ENCODE measurements around the gene RRAS. TPM values are rescaled to one million over a fixed set of nuclear protein-coding genes. Genes with fewer than 3 reads are reported as not detected.
"Not testable (repeated sequence)": the region's sequence is repeated elsewhere in the genome, so short reads cannot be mapped to it uniquely, and the experiment has no call there.

RRAS gene
- total RNA-seq, 1 donor from 2014 or later, result 10.6 TPM

DNA sequence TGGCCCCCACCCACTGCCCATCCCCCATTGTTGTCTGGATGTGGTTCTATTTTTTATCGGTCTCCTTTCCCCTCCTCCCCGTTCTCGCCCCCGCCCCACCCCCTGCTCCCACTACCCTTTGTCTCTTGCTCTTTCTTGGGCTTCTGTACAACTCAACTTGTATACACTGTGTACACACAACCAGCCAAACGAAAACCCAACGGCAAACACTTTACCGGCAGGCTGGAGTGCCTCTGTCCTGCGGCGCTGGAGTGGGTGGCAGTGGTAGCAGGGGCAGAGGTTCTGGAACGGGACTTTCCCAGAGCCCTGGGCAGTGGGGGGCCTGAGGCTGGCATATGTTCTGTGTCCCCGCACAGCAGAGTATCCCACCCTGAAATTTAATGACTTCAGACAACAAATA is 13.7 kb downstream of the RRAS start:
- no peak for DNase-seq (ENCODE audit: extremely low spot score, unreplicated experiment)
- Mint-ChIP-seq H3K27me3 (no peaks in the 10 kb centered on the region), H3K27ac (no peak overlapping the region), H3K4me1 (ENCODE audit: unreplicated experiment) (peaks cover 6% of the 10 kb centered on the region), H3K4me3 (no peak overlapping the region), H3K9me3 (no peaks in the 10 kb centered on the region), H3K36me3 (peaks cover 13% of the 10 kb centered on the region)
- TF ChIP-seq, protein P1, sequence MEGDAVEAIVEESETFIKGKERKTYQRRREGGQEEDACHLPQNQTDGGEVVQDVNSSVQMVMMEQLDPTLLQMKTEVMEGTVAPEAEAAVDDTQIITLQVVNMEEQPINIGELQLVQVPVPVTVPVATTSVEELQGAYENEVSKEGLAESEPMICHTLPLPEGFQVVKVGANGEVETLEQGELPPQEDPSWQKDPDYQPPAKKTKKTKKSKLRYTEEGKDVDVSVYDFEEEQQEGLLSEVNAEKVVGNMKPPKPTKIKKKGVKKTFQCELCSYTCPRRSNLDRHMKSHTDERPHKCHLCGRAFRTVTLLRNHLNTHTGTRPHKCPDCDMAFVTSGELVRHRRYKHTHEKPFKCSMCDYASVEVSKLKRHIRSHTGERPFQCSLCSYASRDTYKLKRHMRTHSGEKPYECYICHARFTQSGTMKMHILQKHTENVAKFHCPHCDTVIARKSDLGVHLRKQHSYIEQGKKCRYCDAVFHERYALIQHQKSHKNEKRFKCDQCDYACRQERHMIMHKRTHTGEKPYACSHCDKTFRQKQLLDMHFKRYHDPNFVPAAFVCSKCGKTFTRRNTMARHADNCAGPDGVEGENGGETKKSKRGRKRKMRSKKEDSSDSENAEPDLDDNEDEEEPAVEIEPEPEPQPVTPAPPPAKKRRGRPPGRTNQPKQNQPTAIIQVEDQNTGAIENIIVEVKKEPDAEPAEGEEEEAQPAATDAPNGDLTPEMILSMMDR (conservative IDR thresholded peaks at IDR 0.05), result no peak

DNA sequence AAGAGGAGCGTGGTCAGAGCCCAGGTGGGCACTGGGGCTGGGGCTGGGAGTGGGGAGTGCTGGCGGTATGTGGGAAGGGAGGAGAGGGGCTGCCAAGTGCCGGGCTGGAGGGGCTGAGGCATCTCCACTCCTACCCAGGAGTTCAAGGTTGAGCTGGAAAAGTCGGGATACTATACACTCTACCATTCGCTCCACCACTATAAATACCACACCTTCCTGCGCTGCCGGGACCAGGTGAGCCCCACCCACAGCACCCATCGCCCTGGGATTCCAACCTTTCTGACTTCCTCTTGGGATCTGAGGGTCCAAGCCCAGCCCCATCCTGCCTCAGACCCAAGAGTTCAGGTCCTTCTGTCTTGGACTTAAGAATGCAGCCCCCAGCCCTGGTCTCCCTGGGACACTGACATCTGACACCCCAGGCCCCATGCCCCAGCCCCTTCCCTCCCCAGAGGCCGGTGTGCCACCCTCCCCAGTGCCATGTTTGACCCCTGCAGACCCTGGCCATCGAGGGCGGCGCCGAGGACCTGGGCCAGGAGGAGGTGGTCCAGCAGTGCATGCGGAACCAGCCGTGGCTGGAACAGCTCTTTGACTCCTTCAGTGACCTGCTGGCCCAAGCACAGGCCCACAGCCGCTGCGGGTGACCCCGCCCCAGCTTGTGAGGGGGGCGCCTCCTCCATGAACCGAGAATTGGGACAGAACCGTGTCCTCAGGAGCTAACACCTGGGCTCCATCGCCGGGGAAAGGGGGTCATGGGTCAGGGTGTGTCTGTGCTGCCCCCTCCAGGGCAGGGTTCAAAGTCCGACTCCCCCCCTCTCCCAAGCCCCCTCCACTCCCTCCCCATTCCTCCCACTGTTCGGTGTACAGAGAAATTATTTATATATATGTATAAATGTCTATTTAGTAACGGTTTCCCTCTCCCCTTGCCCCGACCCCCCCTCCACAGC is 14.7 kb downstream of the RRAS start:
- Mint-ChIP-seq H3K27me3 (no peaks in the 10 kb centered on the region), H3K4me3 (no peak overlapping the region), H3K9me3 (no peaks in the 10 kb centered on the region), H3K36me3 (peaks cover 13% of the 10 kb centered on the region), H3K27ac (no peak overlapping the region), H3K4me1 (ENCODE audit: unreplicated experiment) (no peaks in the 10 kb centered on the region)
- no peak for DNase-seq (ENCODE audit: extremely low spot score, unreplicated experiment)
- TF ChIP-seq, protein P1 (conservative IDR thresholded peaks at IDR 0.05), result no peak

DNA sequence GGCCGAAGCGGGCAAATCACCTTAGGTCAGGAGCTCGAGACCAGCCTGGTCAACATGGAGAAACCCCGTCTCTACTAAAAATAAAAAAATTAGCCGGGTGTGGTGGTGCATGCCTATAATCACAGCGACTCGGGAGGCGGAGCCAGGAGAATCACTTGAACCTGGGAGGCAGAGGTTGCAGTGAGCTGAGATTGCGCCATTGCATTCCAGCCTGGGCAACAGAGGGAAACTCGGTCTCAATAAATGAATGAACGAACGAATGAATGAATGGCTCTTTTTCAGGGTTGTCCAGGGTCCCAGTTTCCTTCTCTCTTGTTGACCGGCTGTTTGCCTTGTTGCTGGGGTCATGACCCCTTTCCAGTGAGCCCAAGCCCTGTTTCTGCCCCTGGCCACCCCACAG is 22.1 kb downstream of the RRAS start:
- not testable (repeated sequence) for H3K27ac Mint-ChIP-seq, H3K27me3 Mint-ChIP-seq

GRCh38 chr19:49616945-49617344 is 23.0 kb downstream of the RRAS start:
- Mint-ChIP-seq H3K4me1 (ENCODE audit: unreplicated experiment) (no peaks in the 10 kb centered on the region), H3K4me3 (no peak overlapping the region), H3K36me3 (peaks cover 15% of the 10 kb centered on the region), H3K9me3 (no peaks in the 10 kb centered on the region), H3K27me3 (no peaks in the 10 kb centered on the region), H3K27ac (no peak overlapping the region)
- no peak for DNase-seq (ENCODE audit: extremely low spot score, unreplicated experiment)
- TF ChIP-seq, protein P1 (conservative IDR thresholded peaks at IDR 0.05), result no peak

More for the DNA sequence above, 22.1 kb downstream of the RRAS start:
- not testable (repeated sequence) for DNase-seq (ENCODE audit: extremely low spot score, unreplicated experiment); H3K4me1 Mint-ChIP-seq (ENCODE audit: unreplicated experiment); H3K9me3 Mint-ChIP-seq; H3K4me3 Mint-ChIP-seq
- H3K36me3 Mint-ChIP-seq, result peaks cover 18% of the 10 kb centered on the region

DNA sequence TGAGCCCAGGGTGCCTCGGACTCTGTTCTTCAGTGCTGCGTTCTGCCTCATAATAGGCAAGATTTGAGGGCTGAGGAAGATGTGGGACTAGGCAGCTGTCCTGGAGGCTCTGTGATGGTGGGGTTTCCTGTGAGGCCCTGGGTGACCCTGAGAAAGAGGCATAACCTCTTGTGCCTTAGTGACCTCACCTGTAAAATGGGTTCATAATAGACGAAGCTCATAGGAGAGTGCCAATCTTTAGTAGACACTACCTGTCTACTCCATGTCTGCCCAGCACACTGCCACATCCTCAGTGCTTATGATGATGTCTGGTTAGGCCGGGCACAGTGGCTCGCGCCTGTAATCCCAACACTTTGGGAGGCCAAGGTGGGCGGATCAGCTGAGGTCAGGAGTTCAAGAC is 23.4 kb downstream of the RRAS start:
- DNase-seq (ENCODE audit: extremely low spot score, unreplicated experiment), result no peak
- TF ChIP-seq, protein P1 (conservative IDR thresholded peaks at IDR 0.05), result no peak
- Mint-ChIP-seq H3K36me3 (peaks cover 10% of the 10 kb centered on the region), H3K27me3 (no peaks in the 10 kb centered on the region), H3K9me3 (no peaks in the 10 kb centered on the region), H3K4me1 (ENCODE audit: unreplicated experiment) (no peaks in the 10 kb centered on the region), H3K4me3 (no peak overlapping the region), H3K27ac (no peak overlapping the region)

DNA sequence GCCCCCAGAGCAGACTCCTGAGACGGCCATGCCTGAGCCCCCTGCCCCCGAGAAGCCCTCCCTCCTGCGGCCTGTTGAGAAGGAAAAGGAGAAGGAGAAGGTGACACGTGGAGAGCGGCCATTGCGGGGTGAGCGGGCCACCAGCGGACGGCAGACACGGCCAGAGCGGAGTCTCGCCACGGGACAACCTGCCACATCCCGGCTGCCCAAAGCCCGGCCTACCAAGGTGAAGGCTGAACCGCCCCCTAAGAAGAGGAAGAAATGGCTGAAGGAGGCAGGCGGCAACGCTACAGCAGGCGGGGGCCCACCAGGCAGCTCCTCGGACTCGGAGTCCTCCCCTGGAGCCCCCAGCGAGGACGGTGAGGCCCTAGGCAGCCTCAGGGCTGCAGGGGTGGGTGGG is 24.1 kb downstream of the RRAS start:
- Mint-ChIP-seq H3K27ac (no peak overlapping the region), H3K4me3 (no peak overlapping the region), H3K27me3 (no peaks in the 10 kb centered on the region), H3K9me3 (no peaks in the 10 kb centered on the region), H3K36me3 (peaks cover 9% of the 10 kb centered on the region), H3K4me1 (ENCODE audit: unreplicated experiment) (no peaks in the 10 kb centered on the region)
- DNase-seq (ENCODE audit: extremely low spot score, unreplicated experiment), result no peak
- TF ChIP-seq, protein P1 (conservative IDR thresholded peaks at IDR 0.05), result no peak

Data from type B pancreatic cell (in vitro differentiated cells).